Measurements from ENCODE around the gene HBB. TPM values are rescaled to one million over a fixed set of nuclear protein-coding genes. Genes with fewer than 3 reads are reported as not detected.

The HBB gene
- total RNA-seq, 4 donors from 2014 or later: 7.9 to 229 (median 35.3) TPM

DNA sequence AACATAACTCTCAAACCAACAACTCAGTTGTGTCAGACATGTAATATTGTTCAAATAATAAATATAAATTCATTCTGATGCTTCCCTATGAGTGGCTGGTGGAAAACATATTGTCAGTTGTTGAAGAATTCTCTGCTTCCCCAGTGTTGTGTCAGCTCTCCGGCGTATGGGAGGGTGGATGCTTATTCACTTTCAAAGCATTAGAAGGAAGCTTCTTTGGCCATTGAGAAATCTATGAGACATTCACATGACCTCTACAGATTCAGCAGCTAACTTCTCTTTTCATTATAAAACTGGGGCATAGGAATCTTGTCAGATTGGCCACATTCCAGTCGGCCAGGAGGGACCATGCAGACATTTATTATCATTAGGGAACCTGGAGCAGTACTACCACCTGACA, 29.3 kb downstream of the HBB start:
- Histone ChIP-seq H3K27ac (no peak overlapping the region), H3K4me3 (no peak overlapping the region), H3K4me1 (no peaks in the 10 kb centered on the region), H3K27me3 (no peaks in the 10 kb centered on the region), H3K36me3 (no peaks in the 10 kb centered on the region), H3K9me3 (no peaks in the 10 kb centered on the region)
- intact Hi-C loops (cut with DNase I; ENCODE audit: low total_unique reads) (no loop called here), in situ Hi-C loops (cut with MboI; ENCODE audit: low sequenced_read_pairs in 4 of 4) (no loop called here)
- ATAC-seq (no peak), DNase-seq (no peak)
- TF ChIP-seq, protein P1, sequence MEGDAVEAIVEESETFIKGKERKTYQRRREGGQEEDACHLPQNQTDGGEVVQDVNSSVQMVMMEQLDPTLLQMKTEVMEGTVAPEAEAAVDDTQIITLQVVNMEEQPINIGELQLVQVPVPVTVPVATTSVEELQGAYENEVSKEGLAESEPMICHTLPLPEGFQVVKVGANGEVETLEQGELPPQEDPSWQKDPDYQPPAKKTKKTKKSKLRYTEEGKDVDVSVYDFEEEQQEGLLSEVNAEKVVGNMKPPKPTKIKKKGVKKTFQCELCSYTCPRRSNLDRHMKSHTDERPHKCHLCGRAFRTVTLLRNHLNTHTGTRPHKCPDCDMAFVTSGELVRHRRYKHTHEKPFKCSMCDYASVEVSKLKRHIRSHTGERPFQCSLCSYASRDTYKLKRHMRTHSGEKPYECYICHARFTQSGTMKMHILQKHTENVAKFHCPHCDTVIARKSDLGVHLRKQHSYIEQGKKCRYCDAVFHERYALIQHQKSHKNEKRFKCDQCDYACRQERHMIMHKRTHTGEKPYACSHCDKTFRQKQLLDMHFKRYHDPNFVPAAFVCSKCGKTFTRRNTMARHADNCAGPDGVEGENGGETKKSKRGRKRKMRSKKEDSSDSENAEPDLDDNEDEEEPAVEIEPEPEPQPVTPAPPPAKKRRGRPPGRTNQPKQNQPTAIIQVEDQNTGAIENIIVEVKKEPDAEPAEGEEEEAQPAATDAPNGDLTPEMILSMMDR (IDR thresholded peaks at IDR 0.05 in 4 of 5, conservative IDR thresholded peaks at IDR 0.05 in 1 of 5): no peak
- TF ChIP-seq POLR2A (IDR thresholded peaks at IDR 0.05): no peak

DNA sequence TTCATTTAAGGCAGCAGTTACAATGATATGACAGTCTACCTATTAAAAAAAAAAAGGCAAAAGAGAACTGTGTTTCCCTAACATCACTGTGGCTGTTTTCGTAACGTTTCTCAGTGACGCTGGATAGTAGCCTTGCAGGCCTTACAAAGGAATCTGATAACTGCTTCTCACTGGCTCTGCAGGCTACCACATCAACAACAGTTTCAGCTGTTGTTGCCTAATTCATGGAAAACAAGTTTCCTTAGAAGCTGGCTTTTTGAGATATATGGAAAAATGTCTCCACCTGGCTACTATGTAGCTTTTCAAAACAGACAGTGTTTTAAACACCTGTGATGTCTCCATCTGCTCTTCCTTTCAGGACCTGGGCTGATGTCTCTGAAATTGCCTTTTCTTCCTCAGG, 30.1 kb downstream of the HBB start:
- intact Hi-C loops (cut with DNase I; ENCODE audit: low total_unique reads) (no loop called here), in situ Hi-C loops (cut with MboI; ENCODE audit: low sequenced_read_pairs in 4 of 4) (no loop called here)
- no peak for DNase-seq
- no peak overlapping the region for H3K27ac ChIP-seq
- H3K9me3 ChIP-seq: no peaks in the 10 kb centered on the region
- no peaks in the 10 kb centered on the region for H3K27me3 ChIP-seq
- TF ChIP-seq POLR2A (IDR thresholded peaks at IDR 0.05): no peak
- TF ChIP-seq, protein P1 (IDR thresholded peaks at IDR 0.05 in 4 of 5, conservative IDR thresholded peaks at IDR 0.05 in 1 of 5): no peak
- H3K36me3 ChIP-seq: no peaks in the 10 kb centered on the region
- no peaks in the 10 kb centered on the region for H3K4me1 ChIP-seq
- ATAC-seq: no peak
- H3K4me3 ChIP-seq: no peak overlapping the region

GRCh38 chr11:5196067-5196466, 30.8 kb downstream of the HBB start:
- Histone ChIP-seq H3K36me3 (no peaks in the 10 kb centered on the region), H3K27ac (no peak overlapping the region), H3K4me3 (no peak overlapping the region), H3K27me3 (no peaks in the 10 kb centered on the region), H3K9me3 (no peaks in the 10 kb centered on the region), H3K4me1 (no peaks in the 10 kb centered on the region)
- DNase-seq (no peak), ATAC-seq (no peak)
- intact Hi-C loops (cut with DNase I; ENCODE audit: low total_unique reads): no loop called here
- TF ChIP-seq POLR2A (IDR thresholded peaks at IDR 0.05): no peak
- TF ChIP-seq, protein P1 (IDR thresholded peaks at IDR 0.05 in 4 of 5, conservative IDR thresholded peaks at IDR 0.05 in 1 of 5): no peak
- in situ Hi-C loops (cut with MboI; ENCODE audit: low sequenced_read_pairs in 4 of 4): no loop called here

GRCh38 chr11:5192738-5193137, 34.1 kb downstream of the HBB start:
- no peaks in the 10 kb centered on the region for H3K36me3 ChIP-seq
- H3K27ac ChIP-seq: no peak overlapping the region
- TF ChIP-seq POLR2A (IDR thresholded peaks at IDR 0.05): no peak
- TF ChIP-seq, protein P1 (IDR thresholded peaks at IDR 0.05 in 4 of 5, conservative IDR thresholded peaks at IDR 0.05 in 1 of 5): no peak
- in situ Hi-C loops (cut with MboI; ENCODE audit: low sequenced_read_pairs in 4 of 4): no loop called here
- no peaks in the 10 kb centered on the region for H3K4me1 ChIP-seq
- H3K4me3 ChIP-seq: no peak overlapping the region
- intact Hi-C loops (cut with DNase I; ENCODE audit: low total_unique reads): no loop called here
- no peak for ATAC-seq
- H3K9me3 ChIP-seq: no peaks in the 10 kb centered on the region
- H3K27me3 ChIP-seq: no peaks in the 10 kb centered on the region
- DNase-seq: no peak

- no peak overlapping the region for H3K4me3 ChIP-seq
- no peaks in the 10 kb centered on the region for H3K36me3 ChIP-seq
- ATAC-seq: no peak
- H3K27me3 ChIP-seq: no peaks in the 10 kb centered on the region
- TF ChIP-seq POLR2A (IDR thresholded peaks at IDR 0.05): no peak
- TF ChIP-seq, protein P1 (IDR thresholded peaks at IDR 0.05 in 4 of 5, conservative IDR thresholded peaks at IDR 0.05 in 1 of 5): no peak
- no peak for DNase-seq
- H3K9me3 ChIP-seq: no peaks in the 10 kb centered on the region
- in situ Hi-C loops (cut with MboI; ENCODE audit: low sequenced_read_pairs in 4 of 4): no loop called here
- no peak overlapping the region for H3K27ac ChIP-seq
- intact Hi-C loops (cut with DNase I; ENCODE audit: low total_unique reads): no loop called here
- no peaks in the 10 kb centered on the region for H3K4me1 ChIP-seq
Observed at GRCh38 chr11:5188201-5188600, 38.7 kb downstream of the HBB start.
